Measurements from ENCODE around the gene OTX1. TPM values are rescaled to one million over a fixed set of nuclear protein-coding genes. Genes with fewer than 3 reads are reported as not detected.

Gene OTX1
- total RNA-seq, 1 experiment from 2014 or later, result 0.90 TPM

- ATAC-seq, result no peak
Observed at GRCh38 chr2:63049970-63050333, 678 bp upstream of the OTX1 start.

DNA sequence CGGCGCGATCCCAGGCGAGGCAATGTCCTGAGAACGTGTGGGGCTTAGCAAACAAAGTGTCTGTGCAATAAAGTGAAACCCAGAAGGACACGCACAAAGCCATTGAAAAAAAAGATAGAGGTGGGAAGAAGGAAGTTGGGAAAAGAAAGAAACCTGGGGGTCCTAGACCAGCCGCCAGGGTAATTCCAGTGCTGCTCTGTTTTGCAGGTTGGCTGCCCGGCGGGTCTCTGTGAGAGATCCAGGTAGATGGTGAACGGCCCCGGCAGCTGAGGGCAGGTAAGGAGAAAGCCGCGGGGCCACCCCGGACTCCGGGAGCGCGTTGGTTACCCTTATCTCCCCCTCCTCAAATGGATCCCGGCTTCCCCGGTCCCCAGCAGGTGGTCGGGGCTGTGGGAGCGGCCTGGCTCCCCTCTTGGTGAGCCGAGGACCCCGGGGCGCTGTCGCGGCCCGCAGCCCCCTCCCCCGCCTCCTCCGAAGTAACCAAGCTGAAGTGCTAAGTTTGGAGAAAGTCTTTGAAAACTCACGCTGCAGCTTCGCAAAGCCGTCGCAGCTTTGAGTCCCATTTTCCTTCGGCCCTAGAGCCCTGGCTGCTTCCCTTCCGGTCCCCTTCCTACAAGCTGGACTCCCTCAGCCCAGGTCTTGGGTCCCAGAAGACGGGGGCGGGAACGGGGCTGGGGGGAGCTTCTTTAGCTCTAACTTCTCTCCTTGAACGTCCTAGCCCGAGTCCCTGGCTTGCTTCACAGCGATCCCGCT, 588 bp downstream of the OTX1 start:
- Mint-ChIP-seq H3K4me3 (peak overlapping the region; percentile 75), H3K27ac (no peak overlapping the region), H3K36me3 (no peaks in the 10 kb centered on the region), H3K27me3 (ENCODE audit: low read depth) (peaks cover 96% of the 10 kb centered on the region), H3K4me1 (peaks cover 64% of the 10 kb centered on the region), H3K9me3 (no peaks in the 10 kb centered on the region)
- DNase-seq (ENCODE audit: low spot score) (peak; percentile 62), ATAC-seq (peak; percentile 2)
- TF ChIP-seq, protein P1, sequence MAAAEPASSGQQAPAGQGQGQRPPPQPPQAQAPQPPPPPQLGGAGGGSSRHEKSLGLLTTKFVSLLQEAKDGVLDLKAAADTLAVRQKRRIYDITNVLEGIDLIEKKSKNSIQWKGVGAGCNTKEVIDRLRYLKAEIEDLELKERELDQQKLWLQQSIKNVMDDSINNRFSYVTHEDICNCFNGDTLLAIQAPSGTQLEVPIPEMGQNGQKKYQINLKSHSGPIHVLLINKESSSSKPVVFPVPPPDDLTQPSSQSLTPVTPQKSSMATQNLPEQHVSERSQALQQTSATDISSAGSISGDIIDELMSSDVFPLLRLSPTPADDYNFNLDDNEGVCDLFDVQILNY (CRISPR knock-in tag; IDR thresholded peaks at IDR 0.05), result no peak
- TF ChIP-seq JAZF1 (CRISPR knock-in tag; IDR thresholded peaks at IDR 0.05), result no peak
- TF ChIP-seq ZNF423 (CRISPR knock-in tag; IDR thresholded peaks at IDR 0.05), result peak; percentile 33
- no peak for TF ChIP-seq ZNF263 (CRISPR knock-in tag; IDR thresholded peaks at IDR 0.05; ENCODE audit: low read depth)
- no peak for TF ChIP-seq TEAD4 (CRISPR knock-in tag; IDR thresholded peaks at IDR 0.05)
- no peak for TF ChIP-seq ETV6 (CRISPR knock-in tag; IDR thresholded peaks at IDR 0.05)
- POLR2A ChIA-PET, result no interaction called here
- CTCF ChIA-PET, result interaction anchor here (0.6 to 0.7 kb wide), 2 partner anchors 444 to 810 kb away, joined by 3 read pairs; no protein-coding TSS in a partner anchor

More at GRCh38 chr2:63049970-63050333, 678 bp upstream of the OTX1 start:
- Mint-ChIP-seq H3K9me3 (no peaks in the 10 kb centered on the region), H3K4me1 (peaks cover 64% of the 10 kb centered on the region), H3K27ac (no peak overlapping the region), H3K36me3 (no peaks in the 10 kb centered on the region), H3K4me3 (peak overlapping the region; percentile 78), H3K27me3 (ENCODE audit: low read depth) (peaks cover 96% of the 10 kb centered on the region)
- CTCF ChIA-PET, result no interaction called here
- no peak for TF ChIP-seq USF1 (CRISPR knock-in tag; IDR thresholded peaks at IDR 0.05)
- no peak for TF ChIP-seq ESRRA (CRISPR knock-in tag; IDR thresholded peaks at IDR 0.05; ENCODE audit: borderline replicate concordance)
- TF ChIP-seq ZNF219 (CRISPR knock-in tag; IDR thresholded peaks at IDR 0.05; ENCODE audit: borderline replicate concordance), result no peak
- TF ChIP-seq ZNF423 (CRISPR knock-in tag; IDR thresholded peaks at IDR 0.05), result peak; percentile 14; the same call in 1 of the 2 replicates
- TF ChIP-seq ZBTB43 (CRISPR knock-in tag; IDR thresholded peaks at IDR 0.05), result 0 out of 2 replicates have a peak, but pooled peaks have one; percentile 18
- no peak for TF ChIP-seq ZNF317 (CRISPR knock-in tag; IDR thresholded peaks at IDR 0.05; ENCODE audit: borderline replicate concordance, low read depth)
- TF ChIP-seq EMX1 (CRISPR knock-in tag; IDR thresholded peaks at IDR 0.05), result no peak
- TF ChIP-seq GABPB1 (CRISPR knock-in tag; IDR thresholded peaks at IDR 0.05), result no peak
- POLR2A ChIA-PET, result no interaction called here
- DNase-seq (ENCODE audit: low spot score), result no peak

GRCh38 chr2:63051795-63052333, 1.2 kb downstream of the OTX1 start:
- H3K27me3 Mint-ChIP-seq (ENCODE audit: low read depth), result peaks cover 96% of the 10 kb centered on the region
- no peak for ATAC-seq
- H3K36me3 Mint-ChIP-seq, result no peaks in the 10 kb centered on the region
- peaks cover 64% of the 10 kb centered on the region for H3K4me1 Mint-ChIP-seq
- ChIA-PET CTCF (interaction anchor here (0.6 to 0.7 kb wide), 2 partner anchors 443 to 809 kb away, joined by 3 read pairs; no protein-coding TSS in a partner anchor), POLR2A (interaction anchor here (1.8 kb wide), 1 partner anchor 8 kb away, joined by 5 read pairs; no protein-coding TSS in a partner anchor)
- H3K4me3 Mint-ChIP-seq, result peak overlapping the region; percentile 75
- peak; percentile 32 for DNase-seq (ENCODE audit: low spot score)
- H3K9me3 Mint-ChIP-seq, result no peaks in the 10 kb centered on the region
- no peak overlapping the region for H3K27ac Mint-ChIP-seq
- TF ChIP-seq, protein P2, sequence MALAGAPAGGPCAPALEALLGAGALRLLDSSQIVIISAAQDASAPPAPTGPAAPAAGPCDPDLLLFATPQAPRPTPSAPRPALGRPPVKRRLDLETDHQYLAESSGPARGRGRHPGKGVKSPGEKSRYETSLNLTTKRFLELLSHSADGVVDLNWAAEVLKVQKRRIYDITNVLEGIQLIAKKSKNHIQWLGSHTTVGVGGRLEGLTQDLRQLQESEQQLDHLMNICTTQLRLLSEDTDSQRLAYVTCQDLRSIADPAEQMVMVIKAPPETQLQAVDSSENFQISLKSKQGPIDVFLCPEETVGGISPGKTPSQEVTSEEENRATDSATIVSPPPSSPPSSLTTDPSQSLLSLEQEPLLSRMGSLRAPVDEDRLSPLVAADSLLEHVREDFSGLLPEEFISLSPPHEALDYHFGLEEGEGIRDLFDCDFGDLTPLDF (CRISPR knock-in tag; IDR thresholded peaks at IDR 0.05), result peak; percentile 64; the same call in 1 of the 2 replicates
- TF ChIP-seq USF1 (CRISPR knock-in tag; IDR thresholded peaks at IDR 0.05) (no peak), AR (CRISPR knock-in tag; IDR thresholded peaks at IDR 0.05) (no peak), SMAD4 (CRISPR knock-in tag; IDR thresholded peaks at IDR 0.05) (no peak), CREM (CRISPR knock-in tag; IDR thresholded peaks at IDR 0.05) (no peak), ZNF219 (CRISPR knock-in tag; IDR thresholded peaks at IDR 0.05; ENCODE audit: borderline replicate concordance) (no peak), GTF2I (CRISPR knock-in tag; conservative IDR thresholded peaks at IDR 0.05) (no peak), IRF2 (CRISPR knock-in tag; IDR thresholded peaks at IDR 0.05; ENCODE audit: borderline replicate concordance, low read depth) (no peak), ETV6 (CRISPR knock-in tag; IDR thresholded peaks at IDR 0.05) (no peak), MAX (CRISPR knock-in tag; IDR thresholded peaks at IDR 0.05) (0 out of 2 replicates have a peak, but pooled peaks have one; percentile 27)
- TF ChIP-seq, protein P1 (CRISPR knock-in tag; IDR thresholded peaks at IDR 0.05), result no peak

Measured in WTC11 (cell line).